Renal pelvis (tissue), 4 donors: Measurements from ENCODE around the gene USP31. TPM values are rescaled to one million over a fixed set of nuclear protein-coding genes. Genes with fewer than 3 reads are reported as not detected.
A peak's percentile ranks its signal among the peaks of the same experiment; 100 is the strongest.

Source experiments
- DNase-seq: peaks from one replicate; pipeline ENCODE4 v3.0.0-alpha.2; 2013
- polyA plus RNA-seq, 3 donors: library from polyadenylated mRNA; unstranded; fragments of 120-200 nt; gene quantifications; one replicate each; pipeline ENCODE4 v1.2.1, GENCODE V29; 2013; ENCODE audit not compliant: insufficient read length in 3 of 3

USP31 gene
- polyA plus RNA-seq, 3 donors, result 6.0 to 8.3 (median 8.2) TPM

DNA sequence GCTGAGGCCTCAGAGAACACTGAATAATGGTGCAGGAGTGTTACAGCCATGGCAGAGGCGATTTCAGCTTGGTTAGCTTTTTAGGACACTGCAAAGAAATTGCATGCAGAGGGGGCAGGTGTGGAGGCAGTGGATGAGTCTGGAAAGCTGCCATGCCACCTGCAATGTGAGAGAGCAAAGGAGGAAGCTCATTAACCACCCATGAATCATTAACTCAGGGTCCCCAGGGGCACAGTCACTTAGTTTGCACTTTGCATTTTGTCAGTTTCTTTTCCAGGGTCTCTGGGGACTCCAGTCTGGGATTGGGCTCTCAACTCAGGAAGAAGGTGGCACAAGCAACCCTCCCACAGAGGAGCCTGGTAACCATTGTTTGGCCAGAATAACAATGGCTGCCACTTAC is 132.9 kb downstream of the USP31 start:
- peak; percentile 45 for DNase-seq

DNA sequence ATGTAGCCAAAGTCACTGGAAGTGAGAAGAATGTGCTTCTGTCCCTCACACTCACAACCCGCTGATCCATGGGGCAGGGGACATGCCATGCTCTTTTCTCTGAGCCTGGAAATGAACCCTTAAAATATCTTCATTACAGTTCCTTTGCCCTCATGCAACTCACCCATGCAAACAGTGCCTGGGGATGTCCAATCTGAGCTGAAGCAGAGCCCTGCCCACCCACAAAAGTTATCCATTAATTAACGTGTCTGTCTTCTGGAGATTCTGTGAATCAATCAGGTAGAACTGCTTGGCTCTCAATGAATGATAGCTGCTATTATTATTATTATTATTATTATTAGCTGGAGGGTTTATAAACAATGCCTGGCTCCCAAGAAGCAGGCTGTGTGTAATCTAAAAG is 133.7 kb downstream of the USP31 start:
- no peak for DNase-seq

DNA sequence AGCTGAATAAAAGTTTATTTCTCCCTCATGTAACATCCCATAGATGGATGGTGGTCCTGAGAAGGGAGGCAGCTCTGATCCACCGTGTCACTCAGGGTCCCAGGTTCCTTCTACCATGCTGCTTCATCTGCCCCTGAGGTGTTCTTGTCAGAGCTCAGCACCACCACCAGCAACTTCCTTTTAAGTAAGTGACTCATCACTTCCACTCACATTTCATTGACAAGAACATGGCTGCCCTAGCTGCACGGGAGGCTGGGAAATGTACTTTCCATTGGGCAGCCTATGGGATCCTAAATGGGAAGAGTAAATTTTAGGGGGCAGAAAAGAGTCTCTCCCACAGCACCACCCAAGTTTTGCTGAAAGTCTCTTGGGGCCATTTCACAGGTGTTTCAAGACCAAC is 134.7 kb downstream of the USP31 start:
- no peak for DNase-seq

Other genes with a start within 250 kb of the USP31 start
- gene SCNN1G, start 33.3 kb upstream of the USP31 start, polyA plus RNA-seq, result 10 to 100 TPM; 35.2 to 61.2 (median 42.2) TPM
- gene SCNN1B, start 152.8 kb upstream of the USP31 start, polyA plus RNA-seq, result 10 to 100 TPM; 16.4 to 17.7 (median 17.2) TPM